ENCODE results near the gene SLC25A15. TPM values are rescaled to one million over a fixed set of nuclear protein-coding genes. Genes with fewer than 3 reads are reported as not detected.
A peak's percentile ranks its signal among the peaks of the same experiment; 100 is the strongest.
"Not testable (repeated sequence)": the region's sequence is repeated elsewhere in the genome, so short reads cannot be mapped to it uniquely, and the experiment has no call there.

The SLC25A15 gene
- total RNA-seq, 2 donors from 2014 or later, result 7.4 to 32.8 TPM

- DNase-seq (ENCODE audit: low spot score), result no peak
- Histone ChIP-seq H3K4me3 (no peak overlapping the region), H3K27me3 (replicated peaks; ENCODE audit: insufficient read depth) (no peaks in the 10 kb centered on the region), H3K36me3 (no peaks in the 10 kb centered on the region), H3K9me3 (no peaks in the 10 kb centered on the region), H3K4me1 (replicated peaks) (no peaks in the 10 kb centered on the region), H3K27ac (no peak overlapping the region)
- no peak for TF ChIP-seq POLR2A (IDR thresholded peaks at IDR 0.05)
- no peak for TF ChIP-seq CTCF (IDR thresholded peaks at IDR 0.05)
- TF ChIP-seq POLR2AphosphoS5 (IDR thresholded peaks at IDR 0.05), result no peak
- WGBS, result 82% methylated on average over 5 of the region's 5 CpGs
- intact Hi-C loops (cut with DNase I), result loop anchor here (10.0 kb wide), 1 partner anchor 138 kb away; no protein-coding TSS in a partner anchor
These were observed 2.3 kb upstream of the SLC25A15 start for GRCh38 chr13:40787062-40787461.

- Histone ChIP-seq H3K27ac (peak overlapping the region; percentile 76 to 83), H3K4me3 (peak overlapping the region; percentile 56 to 69)
- WGBS, result 60% methylated on average over 18 of the region's 18 CpGs
- H3K27me3 ChIP-seq (replicated peaks; ENCODE audit: insufficient read depth); H3K36me3 ChIP-seq; H3K9me3 ChIP-seq; DNase-seq (ENCODE audit: low spot score); H3K4me1 ChIP-seq (replicated peaks): not testable (repeated sequence)
- intact Hi-C loops (cut with DNase I), result loop anchor here (10.0 kb wide), 1 partner anchor 136 kb away; no protein-coding TSS in a partner anchor
These were observed 704 bp upstream of the SLC25A15 start for GRCh38 chr13:40788540-40789274.

GRCh38 chr13:40790154-40790616, 774 bp downstream of the SLC25A15 start:
- WGBS, result 17% methylated on average over 9 of the region's 9 CpGs
- Histone ChIP-seq H3K27me3 (replicated peaks; ENCODE audit: insufficient read depth) (no peaks in the 10 kb centered on the region), H3K4me3 (peak overlapping the region; percentile 56 to 69)

GRCh38 chr13:40792284-40793051, 3.1 kb downstream of the SLC25A15 start:
- H3K4me3 ChIP-seq, result no peak overlapping the region
- no peaks in the 10 kb centered on the region for H3K27me3 ChIP-seq (replicated peaks; ENCODE audit: insufficient read depth)
- TF ChIP-seq POLR2A (IDR thresholded peaks at IDR 0.05) (no peak), CTCF (IDR thresholded peaks at IDR 0.05) (no peak), POLR2AphosphoS5 (IDR thresholded peaks at IDR 0.05) (no peak)
- intact Hi-C loops (cut with DNase I), result loop anchor here (10.0 kb wide), 1 partner anchor 262 kb away; no protein-coding TSS in a partner anchor
- no peaks in the 10 kb centered on the region for H3K36me3 ChIP-seq
- no peaks in the 10 kb centered on the region for H3K9me3 ChIP-seq
- no peaks in the 10 kb centered on the region for H3K4me1 ChIP-seq (replicated peaks)
- no peak for DNase-seq (ENCODE audit: low spot score)
- 90% methylated on average over 10 of the region's 10 CpGs for WGBS
- H3K27ac ChIP-seq, result no peak overlapping the region

More at GRCh38 chr13:40790154-40790616, 774 bp downstream of the SLC25A15 start:
- Histone ChIP-seq H3K9me3 (no peaks in the 10 kb centered on the region), H3K4me1 (replicated peaks) (no peaks in the 10 kb centered on the region), H3K27ac (peak overlapping the region; percentile 76 to 83), H3K36me3 (no peaks in the 10 kb centered on the region)
- intact Hi-C loops (cut with DNase I), result loop anchor here (10.0 kb wide), 1 partner anchor 265 kb away; no protein-coding TSS in a partner anchor
- TF ChIP-seq POLR2AphosphoS5 (IDR thresholded peaks at IDR 0.05), result no peak
- no peak for TF ChIP-seq CTCF (IDR thresholded peaks at IDR 0.05)
- TF ChIP-seq POLR2A (IDR thresholded peaks at IDR 0.05), result no peak
- DNase-seq (ENCODE audit: low spot score), result no peak

DNA sequence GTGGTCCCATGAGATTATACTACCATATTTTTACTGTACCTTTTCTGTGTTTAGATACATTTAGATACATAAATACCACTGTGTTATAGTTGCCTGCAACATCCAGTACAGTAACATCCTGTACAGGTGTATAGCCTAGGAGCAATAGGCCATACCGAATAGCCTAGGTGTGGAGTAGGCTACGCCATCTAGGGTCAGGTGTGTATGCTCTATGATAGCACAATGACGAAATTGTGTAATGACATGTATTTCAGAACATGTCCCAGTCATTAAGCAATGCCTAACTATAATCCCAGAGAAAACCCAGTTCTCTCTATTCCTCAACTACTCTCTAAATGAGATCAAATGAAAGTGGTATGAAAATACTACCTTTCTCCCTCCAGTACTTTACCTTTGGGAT, 3.9 kb downstream of the SLC25A15 start:
- no peaks in the 10 kb centered on the region for H3K9me3 ChIP-seq
- intact Hi-C loops (cut with DNase I), result loop anchor here (10.0 kb wide), 1 partner anchor 261 kb away; no protein-coding TSS in a partner anchor
- 93% methylated on average over 3 of the region's 3 CpGs for WGBS
- H3K4me3 ChIP-seq, result no peak overlapping the region
- TF ChIP-seq POLR2A (IDR thresholded peaks at IDR 0.05), result no peak
- no peak for TF ChIP-seq CTCF (IDR thresholded peaks at IDR 0.05)
- no peak for TF ChIP-seq POLR2AphosphoS5 (IDR thresholded peaks at IDR 0.05)
- H3K36me3 ChIP-seq, result no peaks in the 10 kb centered on the region
- DNase-seq (ENCODE audit: low spot score), result no peak
- H3K4me1 ChIP-seq (replicated peaks), result no peaks in the 10 kb centered on the region
- no peak overlapping the region for H3K27ac ChIP-seq
- H3K27me3 ChIP-seq (replicated peaks; ENCODE audit: insufficient read depth), result no peaks in the 10 kb centered on the region

Data from prostate gland (tissue), 2 donors.